ENCODE results near the gene PCDH9.

- no peak for TF ChIP-seq EZH2 (IDR thresholded peaks at IDR 0.05; ENCODE audit: borderline replicate concordance, low read length)
- TF ChIP-seq CTCF (IDR thresholded peaks at IDR 0.05; ENCODE audit: low read length), result no peak
Observed at GRCh38 chr13:66345971-66346370, 884.2 kb downstream of the PCDH9 start.

All from OCI-LY1 (cell line).